Keratinocyte (primary cell): ENCODE results near the gene POU6F2.

Experiments
- EZH2 ChIP-seq: IDR thresholded peaks from one replicate; pipeline ENCODE4 v1.6.1; 2012; ENCODE audit warnings: inconsistent platforms, mild to moderate bottlenecking, low read length, moderate library complexity
- TF ChIP-seq, protein P1 (sequence below), 3 experiments: IDR thresholded peaks in 1 of 3; conservative IDR thresholded peaks in 1 of 3; optimal IDR thresholded peaks in 1 of 3; 2 replicates in 2 of 3; 3 replicates in 1 of 3; pipeline versions ENCODE3 to v1.5.1; 2011; ENCODE audit warnings: low read length in 3 of 3, mild to moderate bottlenecking in 3 of 3, moderate library complexity in 2 of 3, control low read depth in 1 of 3, inconsistent platforms in 1 of 3; ENCODE audit not compliant: insufficient read depth in 2 of 3; ENCODE audit errors: extremely low read depth in 1 of 3

DNA sequence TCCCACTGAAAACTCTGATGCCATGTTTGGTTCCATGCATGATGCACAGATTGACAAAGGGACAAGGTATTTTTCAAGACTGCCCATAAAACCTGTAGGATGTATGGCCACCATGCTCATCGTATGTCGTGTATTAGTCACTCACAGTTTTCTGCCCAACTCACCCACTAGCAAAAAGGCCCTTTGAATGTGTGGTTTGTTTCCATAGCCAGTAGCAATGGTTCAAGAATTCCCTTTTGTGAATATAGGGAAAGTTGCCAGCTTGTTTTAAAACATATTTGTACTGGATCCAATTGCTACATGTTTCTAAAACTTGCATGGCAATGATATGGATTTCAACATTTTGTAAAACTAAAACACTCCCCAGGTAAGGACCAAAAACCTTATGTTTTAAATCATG, 307.5 kb downstream of the POU6F2 start:
- TF ChIP-seq EZH2: no peak
- TF ChIP-seq, protein P1, sequence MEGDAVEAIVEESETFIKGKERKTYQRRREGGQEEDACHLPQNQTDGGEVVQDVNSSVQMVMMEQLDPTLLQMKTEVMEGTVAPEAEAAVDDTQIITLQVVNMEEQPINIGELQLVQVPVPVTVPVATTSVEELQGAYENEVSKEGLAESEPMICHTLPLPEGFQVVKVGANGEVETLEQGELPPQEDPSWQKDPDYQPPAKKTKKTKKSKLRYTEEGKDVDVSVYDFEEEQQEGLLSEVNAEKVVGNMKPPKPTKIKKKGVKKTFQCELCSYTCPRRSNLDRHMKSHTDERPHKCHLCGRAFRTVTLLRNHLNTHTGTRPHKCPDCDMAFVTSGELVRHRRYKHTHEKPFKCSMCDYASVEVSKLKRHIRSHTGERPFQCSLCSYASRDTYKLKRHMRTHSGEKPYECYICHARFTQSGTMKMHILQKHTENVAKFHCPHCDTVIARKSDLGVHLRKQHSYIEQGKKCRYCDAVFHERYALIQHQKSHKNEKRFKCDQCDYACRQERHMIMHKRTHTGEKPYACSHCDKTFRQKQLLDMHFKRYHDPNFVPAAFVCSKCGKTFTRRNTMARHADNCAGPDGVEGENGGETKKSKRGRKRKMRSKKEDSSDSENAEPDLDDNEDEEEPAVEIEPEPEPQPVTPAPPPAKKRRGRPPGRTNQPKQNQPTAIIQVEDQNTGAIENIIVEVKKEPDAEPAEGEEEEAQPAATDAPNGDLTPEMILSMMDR (optimal IDR thresholded peaks at IDR 0.05 in 1 of 3, IDR thresholded peaks at IDR 0.05 in 1 of 3, conservative IDR thresholded peaks at IDR 0.05 in 1 of 3; ENCODE audit: extremely low read depth in 1 of 3, insufficient read depth in 2 of 3, low read length in 3 of 3): no peak
